Measurements from ENCODE around the gene NANS. TPM values are rescaled to one million over a fixed set of nuclear protein-coding genes. Genes with fewer than 3 reads are reported as not detected.

Gene NANS
- total and polyA plus RNA-seq, 2 of the 13 experiments (the other 11 are each of a cell fraction or from before 2014, with no cell fraction given): 86.9 to 203 TPM

- peak; percentile 85 for TF ChIP-seq ZSCAN20 (CRISPR knock-in tag; IDR thresholded peaks at IDR 0.05; ENCODE audit: borderline replicate concordance)
- TF ChIP-seq ZNF326 (CRISPR knock-in tag; IDR thresholded peaks at IDR 0.05; ENCODE audit: borderline replicate concordance): no peak
- TF ChIP-seq, protein P1, sequence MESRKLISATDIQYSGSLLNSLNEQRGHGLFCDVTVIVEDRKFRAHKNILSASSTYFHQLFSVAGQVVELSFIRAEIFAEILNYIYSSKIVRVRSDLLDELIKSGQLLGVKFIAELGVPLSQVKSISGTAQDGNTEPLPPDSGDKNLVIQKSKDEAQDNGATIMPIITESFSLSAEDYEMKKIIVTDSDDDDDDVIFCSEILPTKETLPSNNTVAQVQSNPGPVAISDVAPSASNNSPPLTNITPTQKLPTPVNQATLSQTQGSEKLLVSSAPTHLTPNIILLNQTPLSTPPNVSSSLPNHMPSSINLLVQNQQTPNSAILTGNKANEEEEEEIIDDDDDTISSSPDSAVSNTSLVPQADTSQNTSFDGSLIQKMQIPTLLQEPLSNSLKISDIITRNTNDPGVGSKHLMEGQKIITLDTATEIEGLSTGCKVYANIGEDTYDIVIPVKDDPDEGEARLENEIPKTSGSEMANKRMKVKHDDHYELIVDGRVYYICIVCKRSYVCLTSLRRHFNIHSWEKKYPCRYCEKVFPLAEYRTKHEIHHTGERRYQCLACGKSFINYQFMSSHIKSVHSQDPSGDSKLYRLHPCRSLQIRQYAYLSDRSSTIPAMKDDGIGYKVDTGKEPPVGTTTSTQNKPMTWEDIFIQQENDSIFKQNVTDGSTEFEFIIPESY (CRISPR knock-in tag; IDR thresholded peaks at IDR 0.05): no peak
- no peak for TF ChIP-seq SUZ12 (IDR thresholded peaks at IDR 0.05; ENCODE audit: low read depth, low read length)
- TF ChIP-seq ZMAT3 (CRISPR knock-in tag; conservative IDR thresholded peaks at IDR 0.05): peak; percentile 90
- TF ChIP-seq ZHX2 (IDR thresholded peaks at IDR 0.05; ENCODE audit: low read depth): no peak
- no peak for TF ChIP-seq ZHX2 (CRISPR knock-in tag; IDR thresholded peaks at IDR 0.05; ENCODE audit: borderline replicate concordance)
- TF ChIP-seq, protein P2, sequence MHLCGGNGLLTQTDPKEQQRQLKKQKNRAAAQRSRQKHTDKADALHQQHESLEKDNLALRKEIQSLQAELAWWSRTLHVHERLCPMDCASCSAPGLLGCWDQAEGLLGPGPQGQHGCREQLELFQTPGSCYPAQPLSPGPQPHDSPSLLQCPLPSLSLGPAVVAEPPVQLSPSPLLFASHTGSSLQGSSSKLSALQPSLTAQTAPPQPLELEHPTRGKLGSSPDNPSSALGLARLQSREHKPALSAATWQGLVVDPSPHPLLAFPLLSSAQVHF (CRISPR knock-in tag; IDR thresholded peaks at IDR 0.05): no peak; the same call in 1 of the 2 replicates
- TF ChIP-seq, protein P3, sequence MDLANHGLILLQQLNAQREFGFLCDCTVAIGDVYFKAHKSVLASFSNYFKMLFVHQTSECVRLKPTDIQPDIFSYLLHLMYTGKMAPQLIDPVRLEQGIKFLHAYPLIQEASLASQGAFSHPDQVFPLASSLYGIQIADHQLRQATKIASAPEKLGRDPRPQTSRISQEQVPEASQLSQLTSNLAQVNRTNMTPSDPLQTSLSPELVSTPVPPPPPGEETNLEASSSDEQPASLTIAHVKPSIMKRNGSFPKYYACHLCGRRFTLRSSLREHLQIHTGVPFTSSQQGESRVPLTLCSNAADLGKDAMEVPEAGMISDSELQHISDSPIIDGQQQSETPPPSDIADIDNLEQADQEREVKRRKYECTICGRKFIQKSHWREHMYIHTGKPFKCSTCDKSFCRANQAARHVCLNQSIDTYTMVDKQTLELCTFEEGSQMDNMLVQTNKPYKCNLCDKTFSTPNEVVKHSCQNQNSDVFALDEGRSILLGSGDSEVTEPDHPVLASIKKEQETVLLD (CRISPR knock-in tag; IDR thresholded peaks at IDR 0.05; ENCODE audit: low read depth): 0 out of 2 replicates have a peak, but pooled peaks have one; percentile 32
- TF ChIP-seq ZNF383 (CRISPR knock-in tag; IDR thresholded peaks at IDR 0.05; ENCODE audit: borderline replicate concordance): no peak
- TF ChIP-seq THAP11 (CRISPR knock-in tag; IDR thresholded peaks at IDR 0.05): peak; percentile 70
- TF ChIP-seq, protein P4, sequence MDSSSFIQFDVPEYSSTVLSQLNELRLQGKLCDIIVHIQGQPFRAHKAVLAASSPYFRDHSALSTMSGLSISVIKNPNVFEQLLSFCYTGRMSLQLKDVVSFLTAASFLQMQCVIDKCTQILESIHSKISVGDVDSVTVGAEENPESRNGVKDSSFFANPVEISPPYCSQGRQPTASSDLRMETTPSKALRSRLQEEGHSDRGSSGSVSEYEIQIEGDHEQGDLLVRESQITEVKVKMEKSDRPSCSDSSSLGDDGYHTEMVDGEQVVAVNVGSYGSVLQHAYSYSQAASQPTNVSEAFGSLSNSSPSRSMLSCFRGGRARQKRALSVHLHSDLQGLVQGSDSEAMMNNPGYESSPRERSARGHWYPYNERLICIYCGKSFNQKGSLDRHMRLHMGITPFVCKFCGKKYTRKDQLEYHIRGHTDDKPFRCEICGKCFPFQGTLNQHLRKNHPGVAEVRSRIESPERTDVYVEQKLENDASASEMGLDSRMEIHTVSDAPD (CRISPR knock-in tag; IDR thresholded peaks at IDR 0.05): no peak
- TF ChIP-seq GATAD1 (CRISPR knock-in tag; IDR thresholded peaks at IDR 0.05): peak; percentile 61; the same call in 1 of the 2 replicates
- TF ChIP-seq, protein P5, sequence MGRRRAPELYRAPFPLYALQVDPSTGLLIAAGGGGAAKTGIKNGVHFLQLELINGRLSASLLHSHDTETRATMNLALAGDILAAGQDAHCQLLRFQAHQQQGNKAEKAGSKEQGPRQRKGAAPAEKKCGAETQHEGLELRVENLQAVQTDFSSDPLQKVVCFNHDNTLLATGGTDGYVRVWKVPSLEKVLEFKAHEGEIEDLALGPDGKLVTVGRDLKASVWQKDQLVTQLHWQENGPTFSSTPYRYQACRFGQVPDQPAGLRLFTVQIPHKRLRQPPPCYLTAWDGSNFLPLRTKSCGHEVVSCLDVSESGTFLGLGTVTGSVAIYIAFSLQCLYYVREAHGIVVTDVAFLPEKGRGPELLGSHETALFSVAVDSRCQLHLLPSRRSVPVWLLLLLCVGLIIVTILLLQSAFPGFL (CRISPR knock-in tag; IDR thresholded peaks at IDR 0.05): 0 out of 2 replicates have a peak, but pooled peaks have one; percentile 40
- TF ChIP-seq MTF2 (CRISPR knock-in tag; IDR thresholded peaks at IDR 0.05; ENCODE audit: borderline replicate concordance): no peak
These were observed at the start of gene NANS (continued) for GRCh38 chr9:98056269-98057137.

All from HepG2 (cell line).